Psoas muscle (tissue), 8 donors: ENCODE measurements around the gene SLC1A2. TPM values are rescaled to one million over a fixed set of nuclear protein-coding genes. Genes with fewer than 3 reads are reported as not detected.

ENCODE experiments used
- ATAC-seq, 4 donors: fragments of 200-7000 bp; cut with Tn5 transposase; one replicate each; pipeline ENCODE4 v1.9.1; 2020; ENCODE audit warnings: moderate library complexity in 3 of 4, mild to moderate bottlenecking in 2 of 4
- DNase-seq, 2 donors: peaks; one replicate each; pipeline ENCODE4 v3.0.0-alpha.2; 2020
- H3K27ac ChIP-seq: fragments of 200-600 bp; one replicate; pipeline ENCODE4 v1.8.0; 2022
- H3K27me3 ChIP-seq, 3 donors: fragments of 200-600 bp in 1 of 3; one replicate each; pipeline versions ENCODE4 v1.6.1 to v1.8.0; 2013 to 2022; ENCODE audit warnings: low read length in 2 of 3, mild to moderate bottlenecking in 2 of 3, moderate library complexity in 1 of 3; ENCODE audit not compliant: insufficient read depth in 3 of 3
- H3K36me3 ChIP-seq, 2 donors: fragments of 200-600 bp in 1 of 2; one replicate each; pipeline versions ENCODE4 v1.6.1 to v1.8.0; 2013 to 2022; ENCODE audit warnings: low read depth in 1 of 2, mild to moderate bottlenecking in 1 of 2, moderate library complexity in 1 of 2; ENCODE audit not compliant: insufficient read depth in 1 of 2
- H3K4me1 ChIP-seq: fragments of 200-600 bp; one replicate; pipeline ENCODE4 v1.8.0; 2022
- H3K4me3 ChIP-seq: fragments of 200-600 bp; one replicate; pipeline ENCODE4 v1.8.0; 2022; ENCODE audit warnings: mild to moderate bottlenecking
- H3K9me3 ChIP-seq: fragments of 200-600 bp; one replicate; pipeline ENCODE4 v1.8.0; 2022
- whole genome bisulfite sequencing, 3 donors: extraction: QIAGEN DNeasy Blood & Tissue Kit; methylation state at CpG; one replicate each; pipeline versions ENCODE4 v1.1.6 to v1.1.7; 2013; 5-methylcytosine and 5-hydroxymethylcytosine counted together
- intact Hi-C, 2 donors: fragments of 100-400 bp; cut with DNase I; formaldehyde crosslinking; loops; one replicate each; pipeline versions ENCODE4 v1.11.0 to v1.14.2; 2022
- polyA plus RNA-seq, 3 donors: library from polyadenylated mRNA; stranded (reverse); fragments of 200-250 nt; gene quantifications; one replicate each; pipeline ENCODE4 v1.2.3, GENCODE V29; 2013
- total RNA-seq, 4 donors: library from RNA; stranded (reverse); fragmentation: NEBNext Ultra II Directional in 2 of 4; extraction: Animal tissue kit (Norgen Biotek cat#: 25700) in 2 of 4; gene quantifications; one replicate each; pipeline versions ENCODE4 v1.2.1 to v1.2.4, GENCODE V29; 2021 to 2023
- TF ChIP-seq, protein P1 (sequence below): fragments of 200-600 bp; IDR thresholded peaks from one replicate; pipeline ENCODE4 v1.8.0; 2022; ENCODE audit warnings: antibody characterized with exemption
- donor health status: healthy with polysubstance abuse.
- donor health status: DM: no; HTN: no; CAD: no; lungs with moderate emphysema.
- donor health status: Bipolar disorder and iron deficiency.
- donor health status: healthy.
- donor health status: DM: yes; HTN: yes; CAD: no.
- donor health status: DM: no; HTN: no; CAD: no.
- donor health status: DM: no; HTN: no; CAD: no.
- donor health status: DM: yes; HTN: yes; CAD: no.

SLC1A2 gene
- total and polyA plus RNA-seq, 7 donors, result 0.05 to 2.0 (median 0.35) TPM

DNA sequence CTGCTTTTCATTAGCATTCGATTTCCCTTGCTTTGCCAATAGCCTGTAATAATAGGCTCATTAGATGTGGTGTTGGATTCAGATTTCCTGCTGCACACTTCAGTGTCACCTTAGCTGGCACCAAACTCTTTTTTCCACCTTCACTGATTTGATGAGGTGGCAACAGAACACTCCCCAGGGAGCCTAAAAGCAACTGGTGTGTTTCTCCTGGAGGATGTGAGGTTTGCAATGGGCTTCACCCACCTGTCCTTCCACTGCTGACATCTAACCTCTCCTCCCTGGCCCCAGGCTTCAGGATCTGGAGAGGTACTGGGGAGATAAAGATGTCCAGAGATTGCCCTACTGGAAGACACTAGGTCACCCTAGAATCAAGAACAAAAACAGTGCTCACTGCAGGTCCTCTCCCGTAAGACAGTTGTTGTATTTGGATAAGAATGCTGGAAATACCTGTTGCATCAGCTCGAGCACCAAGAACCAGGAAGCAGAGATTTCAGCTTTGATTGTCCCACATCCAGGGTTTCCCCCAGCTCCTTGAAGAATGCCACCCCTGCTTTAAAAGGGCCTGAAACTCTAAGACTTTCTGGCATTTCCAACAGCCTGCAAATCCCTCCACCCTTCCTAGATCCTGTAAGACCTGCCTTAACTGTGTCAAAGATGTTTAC is 96.9 kb downstream of the SLC1A2 start:
- Histone ChIP-seq H3K9me3 (no peaks in the 10 kb centered on the region), H3K4me1 (no peaks in the 10 kb centered on the region), H3K4me3 (no peak overlapping the region), H3K36me3 (no peaks in the 10 kb centered on the region), H3K27ac (no peak overlapping the region), H3K27me3 (no peaks in the 10 kb centered on the region)
- TF ChIP-seq, protein P1, sequence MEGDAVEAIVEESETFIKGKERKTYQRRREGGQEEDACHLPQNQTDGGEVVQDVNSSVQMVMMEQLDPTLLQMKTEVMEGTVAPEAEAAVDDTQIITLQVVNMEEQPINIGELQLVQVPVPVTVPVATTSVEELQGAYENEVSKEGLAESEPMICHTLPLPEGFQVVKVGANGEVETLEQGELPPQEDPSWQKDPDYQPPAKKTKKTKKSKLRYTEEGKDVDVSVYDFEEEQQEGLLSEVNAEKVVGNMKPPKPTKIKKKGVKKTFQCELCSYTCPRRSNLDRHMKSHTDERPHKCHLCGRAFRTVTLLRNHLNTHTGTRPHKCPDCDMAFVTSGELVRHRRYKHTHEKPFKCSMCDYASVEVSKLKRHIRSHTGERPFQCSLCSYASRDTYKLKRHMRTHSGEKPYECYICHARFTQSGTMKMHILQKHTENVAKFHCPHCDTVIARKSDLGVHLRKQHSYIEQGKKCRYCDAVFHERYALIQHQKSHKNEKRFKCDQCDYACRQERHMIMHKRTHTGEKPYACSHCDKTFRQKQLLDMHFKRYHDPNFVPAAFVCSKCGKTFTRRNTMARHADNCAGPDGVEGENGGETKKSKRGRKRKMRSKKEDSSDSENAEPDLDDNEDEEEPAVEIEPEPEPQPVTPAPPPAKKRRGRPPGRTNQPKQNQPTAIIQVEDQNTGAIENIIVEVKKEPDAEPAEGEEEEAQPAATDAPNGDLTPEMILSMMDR, result no peak
- DNase-seq (no peak), ATAC-seq (no peak)
- 60 to 62% (median 61%) methylated on average over 3 of the region's 3 CpGs for WGBS, 3 donors
- intact Hi-C loops, result no loop called here

DNA sequence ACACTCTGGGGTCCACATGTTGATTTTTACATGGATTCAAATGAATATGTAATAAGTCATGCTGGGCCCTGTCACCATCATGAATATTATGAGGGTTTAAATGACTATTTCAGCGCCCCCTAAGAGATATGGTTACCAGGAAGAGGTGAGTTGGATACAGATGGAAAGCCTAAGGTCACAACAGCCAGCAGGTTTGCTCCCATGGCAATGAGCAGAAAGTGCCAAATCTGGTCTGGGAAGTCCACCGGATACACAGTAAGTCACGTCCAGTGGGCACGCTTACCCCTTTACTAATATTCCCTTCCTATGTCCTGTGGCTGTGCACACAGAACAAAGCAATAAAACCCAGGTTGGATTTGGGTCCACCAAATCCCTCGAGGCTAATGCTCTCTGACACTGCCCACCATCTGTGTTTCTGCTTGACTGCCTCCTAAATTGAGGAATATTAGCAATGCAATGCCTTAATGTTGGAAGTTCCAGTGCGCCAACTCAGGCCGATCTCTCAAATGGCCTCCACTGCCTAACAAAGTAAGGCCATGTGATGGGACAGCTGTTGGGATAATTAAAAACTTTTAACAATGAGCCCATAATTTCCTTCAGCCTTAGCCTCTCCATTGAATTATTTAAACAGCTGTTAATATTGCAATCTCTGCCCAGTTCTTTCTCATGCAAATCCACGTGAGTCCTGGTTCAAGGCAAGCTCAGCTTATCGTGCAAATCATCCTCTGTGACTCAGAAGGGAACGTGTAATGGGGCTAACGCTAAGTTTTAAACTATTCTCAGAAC is 97.6 kb downstream of the SLC1A2 start:
- TF ChIP-seq, protein P1, result no peak
- Histone ChIP-seq H3K4me3 (no peak overlapping the region), H3K27me3 (no peaks in the 10 kb centered on the region), H3K36me3 (no peaks in the 10 kb centered on the region), H3K9me3 (no peaks in the 10 kb centered on the region), H3K4me1 (no peaks in the 10 kb centered on the region), H3K27ac (no peak overlapping the region)
- intact Hi-C loops, result no loop called here
- peak in 3 of 4 donors; percentile 35 to 69 (median 54) for ATAC-seq
- 28 to 45% (median 40%) methylated on average over 11 of the region's 11 CpGs for WGBS, 3 donors
- DNase-seq, result peak in 1 of 2 donors; percentile 23

DNA sequence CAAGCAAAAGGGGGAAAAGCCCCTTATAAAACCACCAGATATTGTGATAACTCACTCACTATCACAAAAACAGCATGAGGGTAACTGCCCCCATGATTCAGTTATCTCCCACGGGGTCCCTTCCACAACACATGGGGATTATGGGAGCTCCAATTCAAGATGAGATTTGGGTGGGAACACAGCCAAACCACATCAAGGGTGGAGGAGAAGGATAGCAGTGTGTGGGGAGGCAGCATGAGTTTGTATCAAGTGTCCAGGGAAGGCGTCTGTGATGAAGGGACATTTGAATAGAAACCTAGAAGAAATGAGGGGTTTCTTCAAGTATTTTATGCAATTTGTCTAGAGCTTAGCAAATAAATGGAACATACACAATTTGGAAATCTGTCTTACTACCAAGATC is 98.2 kb downstream of the SLC1A2 start:
- ATAC-seq (no peak), DNase-seq (no peak)
- H3K27ac ChIP-seq, result no peak overlapping the region
- no peaks in the 10 kb centered on the region for H3K9me3 ChIP-seq
- H3K4me1 ChIP-seq, result no peaks in the 10 kb centered on the region
- H3K36me3 ChIP-seq, result no peaks in the 10 kb centered on the region
- intact Hi-C loops, result no loop called here
- TF ChIP-seq, protein P1, result no peak
- no peak overlapping the region for H3K4me3 ChIP-seq
- 89 to 92% (median 91%) methylated on average over 2 of the region's 2 CpGs for WGBS, 3 donors
- H3K27me3 ChIP-seq, result no peaks in the 10 kb centered on the region

DNA sequence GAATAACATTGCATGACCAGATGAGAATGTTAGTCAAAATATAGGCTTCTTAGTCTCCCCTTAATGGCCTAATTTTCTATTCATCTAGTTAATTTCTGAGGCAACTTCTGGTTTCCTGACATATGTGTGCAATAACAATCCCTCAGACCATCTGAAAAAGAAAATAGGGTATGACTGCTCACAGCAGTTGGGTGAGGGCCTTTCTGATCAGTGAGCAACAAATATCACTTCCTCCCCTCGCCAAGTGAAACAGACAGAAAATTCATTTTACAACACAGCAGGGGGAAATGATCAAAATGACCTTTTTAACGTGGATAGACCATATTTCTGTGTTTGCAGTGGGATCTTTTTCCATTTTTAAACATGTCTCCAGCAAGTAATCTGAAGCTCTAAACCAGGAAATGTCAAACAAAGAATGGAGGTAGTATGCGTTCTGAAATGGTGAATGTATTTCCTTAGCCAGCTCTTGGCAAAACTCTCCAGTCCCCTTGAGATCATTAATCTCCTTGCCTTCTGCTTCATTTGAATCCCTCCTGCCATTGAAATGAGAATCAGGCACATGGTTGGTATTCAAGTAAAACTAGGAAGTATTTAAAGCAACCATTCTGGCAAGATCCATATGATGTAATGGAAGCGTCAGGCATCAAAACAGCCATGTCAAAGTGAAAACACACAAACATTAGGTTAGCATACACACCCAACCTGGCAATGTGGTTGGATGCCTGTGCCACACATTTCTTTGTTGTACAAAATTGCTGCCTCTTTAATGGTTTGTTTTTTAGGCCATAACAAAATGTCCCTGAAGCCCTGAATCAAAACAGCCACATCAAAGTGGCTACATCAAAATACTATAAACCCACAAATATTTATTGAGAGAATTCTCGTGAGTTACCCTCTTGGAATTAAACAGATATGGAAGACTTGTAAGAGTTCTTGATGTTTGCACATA is 100.1 kb downstream of the SLC1A2 start:
- no peak overlapping the region for H3K27ac ChIP-seq
- 72 to 74% (median 73%) methylated on average over 5 of the region's 5 CpGs for WGBS, 3 donors
- H3K27me3 ChIP-seq, result no peaks in the 10 kb centered on the region

More for the DNA sequence above, 100.1 kb downstream of the SLC1A2 start:
- no peaks in the 10 kb centered on the region for H3K9me3 ChIP-seq
- ATAC-seq (no peak), DNase-seq (no peak)
- TF ChIP-seq, protein P1, result no peak
- intact Hi-C loops, result no loop called here
- H3K4me1 ChIP-seq, result no peaks in the 10 kb centered on the region
- no peaks in the 10 kb centered on the region for H3K36me3 ChIP-seq
- H3K4me3 ChIP-seq, result no peak overlapping the region
